ENCODE measurements around the gene CTNNA2.
"Not testable (repeated sequence)": the region's sequence is repeated elsewhere in the genome, so short reads cannot be mapped to it uniquely, and the experiment has no call there.

CTNNA2 gene

GRCh38 chr2:80014637-80015036 lies 501.8 kb downstream of the CTNNA2 start:
- in situ Hi-C loops (cut with HindIII; ENCODE audit: low sequenced_read_pairs) = no loop called here

GRCh38 chr2:80016171-80016570 lies 503.3 kb downstream of the CTNNA2 start:
- in situ Hi-C loops (cut with HindIII; ENCODE audit: low sequenced_read_pairs) = no loop called here

- in situ Hi-C loops (cut with HindIII; ENCODE audit: low sequenced_read_pairs) = no loop called here
Measured at GRCh38 chr2:80019571-80020460, 507.0 kb downstream of the CTNNA2 start.

GRCh38 chr2:80022018-80022417 lies 509.2 kb downstream of the CTNNA2 start:
- in situ Hi-C loops (cut with HindIII; ENCODE audit: low sequenced_read_pairs) = no loop called here

GRCh38 chr2:80026040-80026729 lies 513.3 kb downstream of the CTNNA2 start:
- in situ Hi-C loops (cut with HindIII; ENCODE audit: low sequenced_read_pairs) = no loop called here

- in situ Hi-C loops (cut with HindIII; ENCODE audit: low sequenced_read_pairs) = no loop called here
Measured at GRCh38 chr2:80028051-80028450, 515.2 kb downstream of the CTNNA2 start.

- in situ Hi-C loops (cut with HindIII; ENCODE audit: low sequenced_read_pairs) = no loop called here
Measured at GRCh38 chr2:80028584-80028983, 515.7 kb downstream of the CTNNA2 start.

- in situ Hi-C loops (cut with HindIII; ENCODE audit: low sequenced_read_pairs) = no loop called here
Measured at GRCh38 chr2:80030135-80030534, 517.3 kb downstream of the CTNNA2 start.

- in situ Hi-C loops (cut with HindIII; ENCODE audit: low sequenced_read_pairs) = not testable (repeated sequence)
Measured at GRCh38 chr2:80032684-80033083, 519.8 kb downstream of the CTNNA2 start.

GRCh38 chr2:80035749-80036285 lies 523.0 kb downstream of the CTNNA2 start:
- in situ Hi-C loops (cut with HindIII; ENCODE audit: low sequenced_read_pairs) = no loop called here

GRCh38 chr2:80037310-80037709 lies 524.5 kb downstream of the CTNNA2 start:
- in situ Hi-C loops (cut with HindIII; ENCODE audit: low sequenced_read_pairs) = no loop called here

- in situ Hi-C loops (cut with HindIII; ENCODE audit: low sequenced_read_pairs) = no loop called here
Measured at GRCh38 chr2:80040226-80040625, 527.4 kb downstream of the CTNNA2 start.

GRCh38 chr2:80042635-80043034 lies 529.8 kb downstream of the CTNNA2 start:
- in situ Hi-C loops (cut with HindIII; ENCODE audit: low sequenced_read_pairs) = no loop called here

GRCh38 chr2:80048296-80048695 lies 535.4 kb downstream of the CTNNA2 start:
- in situ Hi-C loops (cut with HindIII; ENCODE audit: low sequenced_read_pairs) = no loop called here

GRCh38 chr2:80050246-80050645 lies 537.4 kb downstream of the CTNNA2 start:
- in situ Hi-C loops (cut with HindIII; ENCODE audit: low sequenced_read_pairs) = no loop called here

- in situ Hi-C loops (cut with HindIII; ENCODE audit: low sequenced_read_pairs) = no loop called here
Measured at GRCh38 chr2:80053522-80054345, 540.9 kb downstream of the CTNNA2 start.

- in situ Hi-C loops (cut with HindIII; ENCODE audit: low sequenced_read_pairs) = no loop called here
Measured at GRCh38 chr2:80054346-80054675, 541.5 kb downstream of the CTNNA2 start.

- in situ Hi-C loops (cut with HindIII; ENCODE audit: low sequenced_read_pairs) = no loop called here
Measured at GRCh38 chr2:80057956-80058355, 545.1 kb downstream of the CTNNA2 start.

GRCh38 chr2:80058562-80058961 lies 545.7 kb downstream of the CTNNA2 start:
- in situ Hi-C loops (cut with HindIII; ENCODE audit: low sequenced_read_pairs) = no loop called here

- in situ Hi-C loops (cut with HindIII; ENCODE audit: low sequenced_read_pairs) = no loop called here
Measured at GRCh38 chr2:80059447-80059846, 546.6 kb downstream of the CTNNA2 start.

- in situ Hi-C loops (cut with HindIII; ENCODE audit: low sequenced_read_pairs) = no loop called here
Measured at GRCh38 chr2:80061881-80062280, 549.0 kb downstream of the CTNNA2 start.
